SK-N-SH treated with all-trans-retinoic acid at 6 μM for 48 hours (cell line): ENCODE results near the gene PDK3.

Experiments used
- POU6F1 ChIP-seq: fragments of 250-450 bp; sonication (Bioruptor Pico); IDR thresholded peaks from 2 replicates; pipeline ENCODE4 v1.8.0; 2021; ENCODE audit warnings: low read depth, mild to moderate bottlenecking, moderate library complexity, borderline replicate concordance
- TCF4 ChIP-seq: fragments of 250-450 bp; sonication (Bioruptor Pico); IDR thresholded peaks from 2 replicates; pipeline ENCODE4 v1.8.0; 2021; ENCODE audit warnings: mild to moderate bottlenecking, moderate library complexity, borderline replicate concordance
- ZFP3 ChIP-seq: fragments of 250-450 bp; sonication (Bioruptor Pico); IDR thresholded peaks from 2 replicates; pipeline ENCODE4 v1.5.0; 2020; ENCODE audit warnings: mild to moderate bottlenecking, moderate library complexity

DNA sequence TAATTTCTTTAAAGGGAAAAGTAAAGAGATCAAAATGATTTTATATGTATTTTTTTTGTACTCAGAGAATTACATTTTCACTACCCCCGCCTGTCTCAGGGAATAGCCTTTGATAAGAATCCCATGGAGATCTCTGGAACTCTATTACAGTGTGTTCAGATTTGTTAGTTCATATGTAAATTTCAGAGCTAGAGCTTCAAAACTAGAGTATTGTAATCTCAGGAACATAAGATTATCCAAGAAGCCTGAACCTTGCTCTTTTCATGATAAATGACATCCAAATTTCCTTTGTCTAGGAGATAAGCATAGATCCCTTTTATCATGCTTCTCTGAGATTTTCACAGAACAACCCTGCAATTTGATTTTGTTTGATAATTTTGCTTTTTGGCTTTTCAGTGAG is 82.9 kb downstream of the PDK3 start:
- TF ChIP-seq ZFP3 (CRISPR knock-in tag) (no peak), TCF4 (CRISPR knock-in tag) (no peak), POU6F1 (CRISPR knock-in tag) (no peak)
